C4-2B (cell line): ENCODE results near the gene PTPRM.

ENCODE experiments used
- CTCF ChIP-seq: fragments of 450-650 bp; conservative IDR thresholded peaks from 2 replicates; pipeline ENCODE4 v1.5.1; 2017; ENCODE audit warnings: mild to moderate bottlenecking
- ZFX ChIP-seq: fragments of 450-650 bp; IDR thresholded peaks from 2 replicates; pipeline ENCODE4 v1.6.1; 2017

- TF ChIP-seq CTCF (no peak), ZFX (no peak)
Measured at GRCh38 chr18:8051453-8051852, 484.3 kb downstream of the PTPRM start.
